ENCODE results near the gene CHRDL2. TPM values are rescaled to one million over a fixed set of nuclear protein-coding genes. Genes with fewer than 3 reads are reported as not detected.

Gene CHRDL2
- total RNA-seq, 1 donor from 2014 or later, result not detected

DNA sequence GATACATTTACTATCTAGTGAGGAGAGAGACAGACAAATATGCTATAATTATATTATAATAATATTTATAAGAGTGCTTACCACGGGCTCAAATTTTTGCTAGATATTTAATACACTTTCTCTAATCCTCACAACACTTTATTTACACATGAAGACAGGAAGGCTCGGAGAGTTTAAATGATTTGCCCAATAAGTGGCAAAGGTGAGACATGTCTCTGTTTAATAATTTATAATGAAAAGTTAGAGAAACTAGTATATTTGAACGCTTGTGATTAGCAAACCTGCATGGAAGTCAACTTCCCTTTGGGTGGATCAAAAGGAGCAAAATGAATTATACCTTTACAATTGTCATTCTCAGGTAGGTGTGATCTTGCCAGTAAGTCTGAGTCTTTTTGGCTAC, 83.4 kb downstream of the CHRDL2 start:
- no peak overlapping the region for H3K4me3 ChIP-seq (ENCODE audit: low read depth, low read length)
- H3K36me3 ChIP-seq (ENCODE audit: control insufficient read depth, insufficient read depth, low read length), result peaks cover 2% of the 10 kb centered on the region
- no peak for TF ChIP-seq CTCF (IDR thresholded peaks at IDR 0.05; ENCODE audit: insufficient read depth, low read length, severe bottlenecking)
- no peak for FAIRE-seq
- no peak for DNase-seq (ENCODE audit: low read depth)
- no peaks in the 10 kb centered on the region for H3K27me3 ChIP-seq (ENCODE audit: control insufficient read depth, insufficient read depth, low read length)

DNA sequence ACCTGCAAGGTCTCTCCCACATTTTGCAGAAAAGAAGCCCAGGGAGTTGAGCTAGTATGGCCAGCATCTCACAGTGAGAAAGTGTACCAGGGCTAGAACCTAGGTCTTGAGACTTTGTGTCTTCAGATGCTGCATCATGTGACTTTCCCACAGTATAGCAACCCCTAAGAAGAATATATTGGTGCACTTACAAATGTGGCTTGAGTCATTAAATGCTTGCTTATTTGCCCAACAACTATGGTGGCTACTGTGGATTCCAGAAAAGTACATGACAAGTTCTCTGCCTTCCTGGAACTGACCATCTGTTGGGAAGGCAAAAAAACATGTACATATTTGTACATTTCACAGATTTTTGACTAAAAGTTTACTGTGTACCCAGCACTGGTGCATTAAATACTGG, 83.8 kb downstream of the CHRDL2 start:
- Histone ChIP-seq H3K36me3 (ENCODE audit: control insufficient read depth, insufficient read depth, low read length) (no peaks in the 10 kb centered on the region), H3K27me3 (ENCODE audit: control insufficient read depth, insufficient read depth, low read length) (no peaks in the 10 kb centered on the region), H3K4me3 (ENCODE audit: low read depth, low read length) (no peak overlapping the region)
- TF ChIP-seq CTCF (IDR thresholded peaks at IDR 0.05; ENCODE audit: insufficient read depth, low read length, severe bottlenecking), result no peak
- FAIRE-seq (no peak), DNase-seq (ENCODE audit: low read depth) (no peak)

GRCh38 chr11:74646954-74647353, 84.3 kb downstream of the CHRDL2 start:
- no peak for TF ChIP-seq CTCF (IDR thresholded peaks at IDR 0.05; ENCODE audit: insufficient read depth, low read length, severe bottlenecking)
- H3K36me3 ChIP-seq (ENCODE audit: control insufficient read depth, insufficient read depth, low read length), result no peaks in the 10 kb centered on the region
- no peaks in the 10 kb centered on the region for H3K27me3 ChIP-seq (ENCODE audit: control insufficient read depth, insufficient read depth, low read length)
- H3K4me3 ChIP-seq (ENCODE audit: low read depth, low read length), result no peak overlapping the region
- DNase-seq (ENCODE audit: low read depth) (no peak), FAIRE-seq (no peak)

Other genes with a start within 250 kb of the CHRDL2 start
- 2.3 and 2.6 TPM in 2 replicates for gene LIPT2, start 237.7 kb downstream of the CHRDL2 start, total RNA-seq
- gene POLD3, start 138.8 kb downstream of the CHRDL2 start, total RNA-seq, result 5.0 and 7.2 TPM in 2 replicates
- 12.6 and 16.4 TPM in 2 replicates for gene RNF169, start 17.4 kb upstream of the CHRDL2 start, total RNA-seq
- 8.1 and 10.8 TPM in 2 replicates for gene XRRA1, start 217.7 kb upstream of the CHRDL2 start, total RNA-seq
- 14.7 and 29.8 TPM in 2 replicates for gene SPCS2, start 217.8 kb upstream of the CHRDL2 start, total RNA-seq

Data from bronchial epithelial cell (primary cell).